Endothelial cell (in vitro differentiated cells): ENCODE data around the gene SMAD6. TPM values are rescaled to one million over a fixed set of nuclear protein-coding genes. Genes with fewer than 3 reads are reported as not detected.

Experiments used
- DNase-seq: peaks from one replicate; pipeline ENCODE4 v3.0.0; 2021; ENCODE audit warnings: low spot score
- H3K27ac Mint-ChIP-seq: one replicate; pipeline ENCODE4 v1.8.0; 2021; ENCODE audit warnings: mixed read lengths, inconsistent platforms; ENCODE audit not compliant: unreplicated experiment
- H3K27me3 Mint-ChIP-seq: one replicate; pipeline ENCODE4 v1.8.0; 2021; ENCODE audit warnings: mild to moderate bottlenecking, moderate library complexity, mixed read lengths, inconsistent platforms; ENCODE audit not compliant: unreplicated experiment
- H3K36me3 Mint-ChIP-seq: one replicate; pipeline ENCODE4 v1.8.0; 2021; ENCODE audit warnings: mild to moderate bottlenecking, low read depth, mixed read lengths, inconsistent platforms; ENCODE audit not compliant: unreplicated experiment
- H3K4me1 Mint-ChIP-seq: one replicate; pipeline ENCODE4 v1.8.0; 2021; ENCODE audit warnings: mild to moderate bottlenecking, mixed read lengths, inconsistent platforms; ENCODE audit not compliant: unreplicated experiment
- H3K4me3 Mint-ChIP-seq: one replicate; pipeline ENCODE4 v1.8.0; 2021; ENCODE audit warnings: mild to moderate bottlenecking, mixed read lengths, inconsistent platforms; ENCODE audit not compliant: unreplicated experiment
- H3K9me3 Mint-ChIP-seq: one replicate; pipeline ENCODE4 v1.8.0; 2021; ENCODE audit warnings: mixed read lengths, inconsistent platforms; ENCODE audit not compliant: unreplicated experiment
- CTCF ChIP-seq: fragments of 200-600 bp; sonication (generic); IDR thresholded peaks from one replicate; pipeline ENCODE4 v1.5.0; 2021; ENCODE audit warnings: antibody characterized with exemption; ENCODE audit not compliant: unreplicated experiment
- total RNA-seq: library from RNA; stranded (reverse); fragmentation: NEBNext Ultra II Directional; extraction: Animal tissue kit (Norgen Biotek cat#: 25700); gene quantifications from one replicate; pipeline ENCODE4 v1.2.1, GENCODE V29; 2021; ENCODE audit not compliant: unreplicated experiment

Gene SMAD6
- total RNA-seq, 1 donor from 2014 or later: 21.3 TPM

- Mint-ChIP-seq H3K4me3 (peak overlapping the region; percentile 31), H3K36me3 (peaks cover 3% of the 10 kb centered on the region), H3K9me3 (peaks cover 5% of the 10 kb centered on the region), H3K4me1 (peaks cover 36% of the 10 kb centered on the region), H3K27ac (no peak overlapping the region), H3K27me3 (peaks cover 2% of the 10 kb centered on the region)
- no peak for TF ChIP-seq CTCF
- DNase-seq: no peak
Measured at GRCh38 chr15:66680502-66680901, 21.5 kb upstream of the SMAD6 start.

- no peak for TF ChIP-seq CTCF
- Mint-ChIP-seq H3K9me3 (peaks cover 5% of the 10 kb centered on the region), H3K27ac (no peak overlapping the region), H3K4me1 (peaks cover 28% of the 10 kb centered on the region), H3K4me3 (no peak overlapping the region), H3K27me3 (peaks cover 2% of the 10 kb centered on the region), H3K36me3 (peaks cover 3% of the 10 kb centered on the region)
- DNase-seq: no peak
Measured at GRCh38 chr15:66681395-66681794, 20.6 kb upstream of the SMAD6 start.

GRCh38 chr15:66682246-66682645 lies 19.8 kb upstream of the SMAD6 start:
- H3K4me3 Mint-ChIP-seq: no peak overlapping the region

GRCh38 chr15:66682865-66683264 lies 19.2 kb upstream of the SMAD6 start:
- no peak for DNase-seq
- H3K4me3 Mint-ChIP-seq: no peak overlapping the region
- peaks cover 5% of the 10 kb centered on the region for H3K9me3 Mint-ChIP-seq
- H3K4me1 Mint-ChIP-seq: peaks cover 22% of the 10 kb centered on the region
- H3K27me3 Mint-ChIP-seq: peaks cover 2% of the 10 kb centered on the region
- H3K27ac Mint-ChIP-seq: no peak overlapping the region
- TF ChIP-seq CTCF: no peak
- peaks cover 3% of the 10 kb centered on the region for H3K36me3 Mint-ChIP-seq

More at GRCh38 chr15:66682246-66682645, 19.8 kb upstream of the SMAD6 start:
- Mint-ChIP-seq H3K27ac (no peak overlapping the region), H3K36me3 (peaks cover 3% of the 10 kb centered on the region), H3K9me3 (peaks cover 5% of the 10 kb centered on the region), H3K27me3 (peaks cover 2% of the 10 kb centered on the region), H3K4me1 (peaks cover 28% of the 10 kb centered on the region)
- TF ChIP-seq CTCF: no peak
- DNase-seq: no peak

- DNase-seq: no peak
- Mint-ChIP-seq H3K4me1 (peaks cover 15% of the 10 kb centered on the region), H3K27ac (no peak overlapping the region), H3K27me3 (peaks cover 2% of the 10 kb centered on the region), H3K36me3 (peaks cover 3% of the 10 kb centered on the region), H3K9me3 (peaks cover 5% of the 10 kb centered on the region), H3K4me3 (no peak overlapping the region)
- no peak for TF ChIP-seq CTCF
Measured at GRCh38 chr15:66684136-66684681, 17.8 kb upstream of the SMAD6 start.
